ENCODE results near the gene PDGFD. TPM values are rescaled to one million over a fixed set of nuclear protein-coding genes. Genes with fewer than 3 reads are reported as not detected.

Gene PDGFD
- total RNA-seq, 1 donor from 2014 or later = 3.9 TPM

DNA sequence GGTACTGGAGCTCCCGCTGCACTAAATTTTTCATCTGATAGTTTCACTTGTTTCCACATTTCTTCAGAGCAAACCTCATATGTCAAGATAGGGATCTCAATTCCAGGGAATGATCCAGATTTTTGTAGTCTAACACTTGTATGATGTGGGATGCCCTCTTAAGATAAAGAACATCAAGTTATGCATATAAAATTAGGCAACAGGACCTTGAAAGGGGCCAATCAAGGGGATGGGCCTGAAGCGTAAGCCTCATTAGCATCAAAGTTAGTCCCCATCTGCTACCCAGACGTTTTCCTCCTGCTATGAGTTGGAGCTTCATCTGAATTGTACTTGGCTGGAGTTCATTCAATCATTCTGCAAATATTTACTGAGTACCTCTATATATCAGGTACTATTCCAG is 17.5 kb downstream of the PDGFD start:
- ATAC-seq (no peak), DNase-seq (no peak)
- TF ChIP-seq, protein P1, sequence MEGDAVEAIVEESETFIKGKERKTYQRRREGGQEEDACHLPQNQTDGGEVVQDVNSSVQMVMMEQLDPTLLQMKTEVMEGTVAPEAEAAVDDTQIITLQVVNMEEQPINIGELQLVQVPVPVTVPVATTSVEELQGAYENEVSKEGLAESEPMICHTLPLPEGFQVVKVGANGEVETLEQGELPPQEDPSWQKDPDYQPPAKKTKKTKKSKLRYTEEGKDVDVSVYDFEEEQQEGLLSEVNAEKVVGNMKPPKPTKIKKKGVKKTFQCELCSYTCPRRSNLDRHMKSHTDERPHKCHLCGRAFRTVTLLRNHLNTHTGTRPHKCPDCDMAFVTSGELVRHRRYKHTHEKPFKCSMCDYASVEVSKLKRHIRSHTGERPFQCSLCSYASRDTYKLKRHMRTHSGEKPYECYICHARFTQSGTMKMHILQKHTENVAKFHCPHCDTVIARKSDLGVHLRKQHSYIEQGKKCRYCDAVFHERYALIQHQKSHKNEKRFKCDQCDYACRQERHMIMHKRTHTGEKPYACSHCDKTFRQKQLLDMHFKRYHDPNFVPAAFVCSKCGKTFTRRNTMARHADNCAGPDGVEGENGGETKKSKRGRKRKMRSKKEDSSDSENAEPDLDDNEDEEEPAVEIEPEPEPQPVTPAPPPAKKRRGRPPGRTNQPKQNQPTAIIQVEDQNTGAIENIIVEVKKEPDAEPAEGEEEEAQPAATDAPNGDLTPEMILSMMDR (IDR thresholded peaks at IDR 0.05) = no peak
- Histone ChIP-seq H3K4me1 (no peaks in the 10 kb centered on the region), H3K9me3 (no peaks in the 10 kb centered on the region), H3K27me3 (ENCODE audit: low read depth) (no peaks in the 10 kb centered on the region), H3K27ac (no peak overlapping the region), H3K4me3 (no peak overlapping the region), H3K36me3 (no peaks in the 10 kb centered on the region)
- intact Hi-C loops (cut with DNase I) = no loop called here

DNA sequence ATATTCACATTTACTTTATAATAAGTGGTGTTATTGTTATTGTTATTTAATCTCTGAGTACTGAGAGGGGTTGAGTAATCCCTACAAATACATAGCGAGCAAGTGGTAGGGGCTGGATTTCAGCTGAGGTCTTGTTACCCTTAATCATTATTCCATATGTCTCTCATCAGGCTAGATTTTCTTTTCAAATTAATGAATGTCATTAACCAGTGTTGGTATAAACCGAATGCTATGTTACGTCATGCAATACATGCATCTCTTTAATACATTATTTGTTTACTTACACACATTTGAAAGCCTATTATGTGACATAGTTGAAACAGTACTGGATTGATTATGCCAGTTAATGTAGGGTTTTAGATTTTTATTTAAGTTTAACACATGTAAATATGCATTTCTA is 18.9 kb downstream of the PDGFD start:
- H3K27me3 ChIP-seq (ENCODE audit: low read depth) = no peaks in the 10 kb centered on the region
- H3K36me3 ChIP-seq = no peaks in the 10 kb centered on the region
- DNase-seq (no peak), ATAC-seq (no peak)
- TF ChIP-seq, protein P1 (IDR thresholded peaks at IDR 0.05) = no peak
- no peaks in the 10 kb centered on the region for H3K9me3 ChIP-seq
- no peaks in the 10 kb centered on the region for H3K4me1 ChIP-seq
- H3K4me3 ChIP-seq = no peak overlapping the region
- no peak overlapping the region for H3K27ac ChIP-seq
- intact Hi-C loops (cut with DNase I) = no loop called here

DNA sequence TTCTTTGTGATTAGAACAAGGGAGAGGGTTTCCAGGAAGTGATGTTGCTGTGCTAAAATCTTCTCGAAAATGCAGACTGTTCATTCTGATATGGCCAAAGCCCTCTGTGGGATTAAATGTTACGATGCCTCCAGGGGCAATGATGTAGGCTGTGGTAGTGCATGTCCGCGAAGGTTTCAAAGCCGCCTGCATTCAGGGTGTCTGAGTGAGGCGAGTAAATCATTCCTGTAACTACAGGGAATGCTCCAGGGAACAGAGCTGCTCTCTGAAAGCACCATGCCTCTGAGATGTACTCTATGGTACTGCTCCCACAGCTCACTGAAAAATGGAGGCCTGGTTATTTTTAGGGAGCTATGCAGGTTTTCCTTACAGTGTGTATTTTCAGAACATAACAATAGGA is 21.2 kb downstream of the PDGFD start:
- TF ChIP-seq, protein P1 (IDR thresholded peaks at IDR 0.05) = no peak
- Histone ChIP-seq H3K9me3 (no peaks in the 10 kb centered on the region), H3K4me1 (no peaks in the 10 kb centered on the region), H3K4me3 (no peak overlapping the region), H3K36me3 (no peaks in the 10 kb centered on the region), H3K27me3 (ENCODE audit: low read depth) (no peaks in the 10 kb centered on the region), H3K27ac (no peak overlapping the region)
- intact Hi-C loops (cut with DNase I) = no loop called here
- DNase-seq (no peak), ATAC-seq (no peak)

DNA sequence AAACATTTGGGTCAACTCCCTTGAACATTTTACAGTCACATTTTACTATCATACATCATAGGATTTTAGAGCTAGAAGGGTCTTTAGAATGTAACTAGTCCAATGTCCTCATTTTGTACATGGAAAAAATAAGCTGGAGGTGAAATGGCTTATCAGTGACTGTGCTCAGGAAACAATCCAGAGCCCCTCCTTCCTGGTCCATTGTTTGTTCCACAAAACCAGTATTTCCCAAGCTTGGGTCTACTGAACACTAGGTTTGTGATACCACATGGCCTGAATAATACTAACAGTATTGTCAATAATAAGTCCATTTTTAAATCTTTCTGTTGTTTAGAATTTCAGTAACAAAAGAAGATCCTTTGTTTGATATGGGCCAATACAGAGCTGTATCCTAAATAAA is 27.1 kb downstream of the PDGFD start:
- Histone ChIP-seq H3K9me3 (no peaks in the 10 kb centered on the region), H3K4me3 (no peak overlapping the region), H3K27ac (no peak overlapping the region), H3K4me1 (no peaks in the 10 kb centered on the region), H3K27me3 (ENCODE audit: low read depth) (no peaks in the 10 kb centered on the region), H3K36me3 (no peaks in the 10 kb centered on the region)
- ATAC-seq (no peak), DNase-seq (no peak)
- TF ChIP-seq, protein P1 (IDR thresholded peaks at IDR 0.05) = no peak
- intact Hi-C loops (cut with DNase I) = no loop called here

DNA sequence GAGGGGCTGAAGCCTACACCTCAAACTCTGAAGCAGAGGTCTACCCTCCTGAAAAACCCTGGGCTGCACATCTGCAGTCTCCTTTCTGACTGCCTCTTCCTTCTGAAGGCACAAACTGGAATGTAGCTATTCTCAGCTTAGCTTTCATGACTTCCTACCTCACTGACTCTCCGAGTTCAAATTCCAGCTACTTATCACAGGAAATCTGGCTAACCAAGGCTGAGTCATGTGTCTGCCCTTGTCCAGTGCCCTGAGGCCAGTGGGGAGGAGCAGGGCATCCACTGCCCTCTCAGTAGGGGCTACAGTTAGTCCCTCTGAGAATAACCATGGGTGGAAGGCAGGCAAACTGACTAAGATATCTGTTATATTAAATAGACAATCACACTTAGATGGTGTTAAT is 29.2 kb downstream of the PDGFD start:
- Histone ChIP-seq H3K4me1 (no peaks in the 10 kb centered on the region), H3K4me3 (no peak overlapping the region), H3K36me3 (no peaks in the 10 kb centered on the region), H3K9me3 (no peaks in the 10 kb centered on the region), H3K27ac (no peak overlapping the region), H3K27me3 (ENCODE audit: low read depth) (no peaks in the 10 kb centered on the region)
- intact Hi-C loops (cut with DNase I) = no loop called here
- no peak for ATAC-seq
- TF ChIP-seq, protein P1 (IDR thresholded peaks at IDR 0.05) = no peak
- DNase-seq = no peak

DNA sequence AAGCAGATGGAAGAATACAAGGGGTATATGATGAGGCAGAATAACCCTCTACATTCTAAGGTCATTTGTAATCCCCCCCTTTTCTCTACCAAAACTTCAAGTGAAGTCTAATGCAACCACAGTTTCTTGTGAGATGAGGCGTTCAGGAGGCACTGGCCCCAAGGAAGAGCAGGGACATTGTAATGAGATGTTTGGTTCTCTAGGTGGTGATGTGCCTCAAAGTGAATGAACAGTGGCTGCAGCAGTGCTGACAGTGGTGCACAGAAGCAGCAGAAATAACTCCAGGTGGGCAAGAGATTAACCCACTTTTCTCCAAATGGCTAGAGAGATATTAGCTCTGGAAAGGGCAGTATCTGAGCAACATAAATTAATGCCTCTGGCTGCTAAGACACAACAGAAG is 33.8 kb downstream of the PDGFD start:
- Histone ChIP-seq H3K27me3 (ENCODE audit: low read depth) (no peaks in the 10 kb centered on the region), H3K36me3 (no peaks in the 10 kb centered on the region), H3K4me3 (no peak overlapping the region), H3K27ac (no peak overlapping the region), H3K9me3 (no peaks in the 10 kb centered on the region), H3K4me1 (no peaks in the 10 kb centered on the region)
- ATAC-seq = no peak
- TF ChIP-seq, protein P1 (IDR thresholded peaks at IDR 0.05) = no peak
- intact Hi-C loops (cut with DNase I) = no loop called here
- no peak for DNase-seq

Data from lower lobe of right lung (tissue), 2 donors.